GM12874 (cell line): ENCODE results near the gene GCK.

ENCODE experiments used
- CTCF ChIP-seq: IDR thresholded peaks from 2 replicates; pipeline ENCODE4 v1.5.1; 2011; ENCODE audit warnings: low read depth, mild to moderate bottlenecking, control low read depth, low read length, moderate library complexity; ENCODE audit not compliant: insufficient read depth

GCK gene

GRCh38 chr7:44123190-44124003 lies 65.8 kb downstream of the GCK start, which contains the start of gene POLD2:
Gene POLD2, minus strand, starts transcription at chr7:44123548. Its CDS starts 1,495 bp downstream, at chr7:44122053.
- no peak for TF ChIP-seq CTCF

GRCh38 chr7:44122529-44122928 lies 66.7 kb downstream of the GCK start:
- no peak for TF ChIP-seq CTCF

GRCh38 chr7:44121761-44122420 lies 67.3 kb downstream of the GCK start:
- no peak for TF ChIP-seq CTCF

GRCh38 chr7:44120395-44120794 lies 68.8 kb downstream of the GCK start:
- TF ChIP-seq CTCF: no peak

- no peak for TF ChIP-seq CTCF
Measured at GRCh38 chr7:44119829-44120380, 69.3 kb downstream of the GCK start.

GRCh38 chr7:44117801-44118429 lies 71.3 kb downstream of the GCK start:
- no peak for TF ChIP-seq CTCF

- no peak for TF ChIP-seq CTCF
Measured at GRCh38 chr7:44116789-44117666, 72.2 kb downstream of the GCK start.
